ENCODE measurements around the gene WDR35.

DNA sequence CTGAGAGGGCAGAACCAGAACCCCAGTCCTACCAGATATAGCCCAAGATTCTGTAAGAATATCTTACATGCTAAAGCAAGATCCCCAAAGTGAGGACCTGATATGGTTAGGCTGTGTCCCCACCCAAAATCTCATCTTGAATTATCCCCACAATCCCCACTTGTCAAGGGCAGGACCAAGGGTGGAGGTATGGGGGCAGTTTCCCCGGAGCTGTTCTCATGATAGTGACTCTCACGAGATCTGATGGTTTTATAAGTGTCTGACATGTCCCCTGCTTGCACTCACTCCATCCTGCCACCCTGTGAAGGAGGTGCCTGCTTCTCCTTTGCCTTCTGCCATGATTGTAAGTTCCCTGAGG lies 108.0 kb downstream of the WDR35 start:
- TF ChIP-seq YY1 (IDR thresholded peaks at IDR 0.05; ENCODE audit: low read depth) = no peak
- TF ChIP-seq TCF12 (IDR thresholded peaks at IDR 0.05; ENCODE audit: low read depth) = no peak
- no peak for TF ChIP-seq TAF1 (IDR thresholded peaks at IDR 0.05; ENCODE audit: low read depth)
- TF ChIP-seq EP300 (IDR thresholded peaks at IDR 0.05; ENCODE audit: borderline replicate concordance) = no peak
- TF ChIP-seq CEBPB (IDR thresholded peaks at IDR 0.05) = no peak
- TF ChIP-seq NFIC (IDR thresholded peaks at IDR 0.05) = no peak
- TF ChIP-seq, protein P1, sequence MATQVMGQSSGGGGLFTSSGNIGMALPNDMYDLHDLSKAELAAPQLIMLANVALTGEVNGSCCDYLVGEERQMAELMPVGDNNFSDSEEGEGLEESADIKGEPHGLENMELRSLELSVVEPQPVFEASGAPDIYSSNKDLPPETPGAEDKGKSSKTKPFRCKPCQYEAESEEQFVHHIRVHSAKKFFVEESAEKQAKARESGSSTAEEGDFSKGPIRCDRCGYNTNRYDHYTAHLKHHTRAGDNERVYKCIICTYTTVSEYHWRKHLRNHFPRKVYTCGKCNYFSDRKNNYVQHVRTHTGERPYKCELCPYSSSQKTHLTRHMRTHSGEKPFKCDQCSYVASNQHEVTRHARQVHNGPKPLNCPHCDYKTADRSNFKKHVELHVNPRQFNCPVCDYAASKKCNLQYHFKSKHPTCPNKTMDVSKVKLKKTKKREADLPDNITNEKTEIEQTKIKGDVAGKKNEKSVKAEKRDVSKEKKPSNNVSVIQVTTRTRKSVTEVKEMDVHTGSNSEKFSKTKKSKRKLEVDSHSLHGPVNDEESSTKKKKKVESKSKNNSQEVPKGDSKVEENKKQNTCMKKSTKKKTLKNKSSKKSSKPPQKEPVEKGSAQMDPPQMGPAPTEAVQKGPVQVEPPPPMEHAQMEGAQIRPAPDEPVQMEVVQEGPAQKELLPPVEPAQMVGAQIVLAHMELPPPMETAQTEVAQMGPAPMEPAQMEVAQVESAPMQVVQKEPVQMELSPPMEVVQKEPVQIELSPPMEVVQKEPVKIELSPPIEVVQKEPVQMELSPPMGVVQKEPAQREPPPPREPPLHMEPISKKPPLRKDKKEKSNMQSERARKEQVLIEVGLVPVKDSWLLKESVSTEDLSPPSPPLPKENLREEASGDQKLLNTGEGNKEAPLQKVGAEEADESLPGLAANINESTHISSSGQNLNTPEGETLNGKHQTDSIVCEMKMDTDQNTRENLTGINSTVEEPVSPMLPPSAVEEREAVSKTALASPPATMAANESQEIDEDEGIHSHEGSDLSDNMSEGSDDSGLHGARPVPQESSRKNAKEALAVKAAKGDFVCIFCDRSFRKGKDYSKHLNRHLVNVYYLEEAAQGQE (IDR thresholded peaks at IDR 0.05; ENCODE audit: low read depth) = no peak
- no peak for TF ChIP-seq RAD21 (IDR thresholded peaks at IDR 0.05; ENCODE audit: low read depth)

All from Ishikawa (cell line).